Activated T-helper 1 cell treated with anti-CD3 and anti-CD28 coated beads, Interleukin-12 subunit alpha, Interleukin-12 subunit beta, Interleukin-2, Interleukin-4 antibody, amounts not matched to agents 30 ng/mL and 10 ng/mL and 1 ng/mL, durations not matched to agents 14 hours and 24 hours and 36 hours (primary cell): Measurements from ENCODE around the gene C19orf73. TPM values are rescaled to one million over a fixed set of nuclear protein-coding genes. Genes with fewer than 3 reads are reported as not detected.
A peak's percentile ranks its signal among the peaks of the same experiment; 100 is the strongest.

Experiments used
- DNase-seq: peaks from one replicate; pipeline ENCODE4 v3.0.0; 2021; ENCODE audit warnings: low spot score
- H3K27ac Mint-ChIP-seq: one replicate; pipeline ENCODE4 v1.8.0; 2021; ENCODE audit warnings: mild to moderate bottlenecking, mixed read lengths
- H3K27me3 Mint-ChIP-seq: one replicate; pipeline ENCODE4 v1.8.0; 2022; ENCODE audit warnings: mild to moderate bottlenecking, moderate library complexity, mixed read lengths; ENCODE audit not compliant: insufficient read depth
- H3K36me3 Mint-ChIP-seq: one replicate; pipeline ENCODE4 v1.8.0; 2021; ENCODE audit warnings: low read depth, mixed read lengths
- H3K4me1 Mint-ChIP-seq: one replicate; pipeline ENCODE4 v1.8.0; 2021; ENCODE audit warnings: low read depth, mixed read lengths
- H3K4me3 Mint-ChIP-seq: one replicate; pipeline ENCODE4 v1.8.0; 2021; ENCODE audit warnings: mild to moderate bottlenecking, moderate library complexity, mixed read lengths
- H3K9me3 Mint-ChIP-seq: one replicate; pipeline ENCODE4 v1.8.0; 2021; ENCODE audit warnings: mixed read lengths
- intact Hi-C: fragments of 100-400 bp; cut with micrococcal nuclease; formaldehyde crosslinking; loops from one replicate; pipeline ENCODE4 v1.15.1; 2024
- total RNA-seq: library from RNA; stranded (reverse); gene quantifications from 2 replicates; pipeline ENCODE4 v1.2.3, GENCODE V29; 2022

The C19orf73 gene
- total RNA-seq, 1 donor from 2014 or later = 2.6 TPM

- Mint-ChIP-seq H3K27me3 (peaks cover 42% of the 10 kb centered on the region), H3K27ac (no peak overlapping the region), H3K4me3 (peak overlapping the region; percentile 42), H3K9me3 (no peaks in the 10 kb centered on the region), H3K4me1 (peaks cover 10% of the 10 kb centered on the region), H3K36me3 (peaks cover 3% of the 10 kb centered on the region)
- no peak for DNase-seq
- intact Hi-C loops = no loop called here
Observed at GRCh38 chr19:49073514-49074378, 45.2 kb downstream of the C19orf73 start.

GRCh38 chr19:49071860-49072547 is 46.9 kb downstream of the C19orf73 start:
- Mint-ChIP-seq H3K4me1 (peaks cover 10% of the 10 kb centered on the region), H3K4me3 (no peak overlapping the region), H3K9me3 (no peaks in the 10 kb centered on the region), H3K27ac (no peak overlapping the region), H3K27me3 (peaks cover 56% of the 10 kb centered on the region), H3K36me3 (peaks cover 3% of the 10 kb centered on the region)
- no peak for DNase-seq
- intact Hi-C loops = no loop called here

GRCh38 chr19:49070416-49070815 is 48.5 kb downstream of the C19orf73 start:
- H3K36me3 Mint-ChIP-seq = peaks cover 3% of the 10 kb centered on the region
- H3K27me3 Mint-ChIP-seq = peaks cover 71% of the 10 kb centered on the region
- H3K4me1 Mint-ChIP-seq = peaks cover 10% of the 10 kb centered on the region
- no peak overlapping the region for H3K4me3 Mint-ChIP-seq
- peak overlapping the region; percentile 45 for H3K27ac Mint-ChIP-seq
- intact Hi-C loops = no loop called here
- H3K9me3 Mint-ChIP-seq = no peaks in the 10 kb centered on the region
- no peak for DNase-seq

- no peak overlapping the region for H3K4me3 Mint-ChIP-seq
- H3K36me3 Mint-ChIP-seq = peaks cover 3% of the 10 kb centered on the region
- H3K27ac Mint-ChIP-seq = no peak overlapping the region
- peaks cover 75% of the 10 kb centered on the region for H3K27me3 Mint-ChIP-seq
- no peak for DNase-seq
- H3K9me3 Mint-ChIP-seq = no peaks in the 10 kb centered on the region
- intact Hi-C loops = no loop called here
- H3K4me1 Mint-ChIP-seq = peaks cover 10% of the 10 kb centered on the region
Observed at GRCh38 chr19:49069026-49069425, 49.9 kb downstream of the C19orf73 start.

Other genes with a start within 250 kb of the C19orf73 start
- 53.1 and 53.7 TPM in 2 replicates for gene PPP1R15A, start 246.7 kb downstream of the C19orf73 start, total RNA-seq
- not detected in 2 replicates for gene TULP2, start 220.4 kb downstream of the C19orf73 start, total RNA-seq
- 117 and 122 TPM in 2 replicates for gene NUCB1, start 218.8 kb downstream of the C19orf73 start, total RNA-seq
- gene DHDH, start 185.4 kb downstream of the C19orf73 start, total RNA-seq = not detected in 2 replicates
- 292 and 295 TPM in 2 replicates for gene BAX, start 164.3 kb downstream of the C19orf73 start, total RNA-seq
- 651 and 662 TPM in 2 replicates for gene FTL, start 153.8 kb downstream of the C19orf73 start, total RNA-seq
- gene GYS1, start 125.8 kb downstream of the C19orf73 start, total RNA-seq = 71.2 and 77.1 TPM in 2 replicates
- gene RUVBL2, start 125.3 kb downstream of the C19orf73 start, total RNA-seq = 172 and 175 TPM in 2 replicates
- not detected in 2 replicates for gene LHB, start 102.1 kb downstream of the C19orf73 start, total RNA-seq
- not detected in 2 replicates for gene CGB3, start 94.8 kb downstream of the C19orf73 start, total RNA-seq
- not detected in 2 replicates for gene CGB2, start 87.3 kb downstream of the C19orf73 start, total RNA-seq
- gene CGB1, start 82.2 kb downstream of the C19orf73 start, total RNA-seq = not detected in 2 replicates
- gene CGB5, start 75.3 kb downstream of the C19orf73 start, total RNA-seq = not detected in 2 replicates
- gene CGB8, start 70.0 kb downstream of the C19orf73 start, total RNA-seq = not detected in 2 replicates
- not detected in 2 replicates for gene CGB7, start 61.4 kb downstream of the C19orf73 start, total RNA-seq
- not detected in 2 replicates for gene NTF4, start 54.3 kb downstream of the C19orf73 start, total RNA-seq
- gene KCNA7, start 46.4 kb downstream of the C19orf73 start, total RNA-seq = not detected in 2 replicates
- 259 and 272 TPM in 2 replicates for gene SNRNP70, start 33.7 kb downstream of the C19orf73 start, total RNA-seq
- gene LIN7B, start 4.8 kb downstream of the C19orf73 start, total RNA-seq = 4.9 and 7.8 TPM in 2 replicates
- gene PPFIA3, start 401 bp upstream of the C19orf73 start, total RNA-seq = 5.0 TPM in 2 replicates
- gene HRC, start 36.3 kb upstream of the C19orf73 start, total RNA-seq = not detected in 2 replicates
- gene TRPM4, start 38.6 kb upstream of the C19orf73 start, total RNA-seq = 1.4 and 2.0 TPM in 2 replicates
- 0.44 and 1.5 TPM in 2 replicates for gene SLC6A16, start 206.0 kb upstream of the C19orf73 start, total RNA-seq
- 129 and 138 TPM in 2 replicates for gene CD37, start 216.3 kb upstream of the C19orf73 start, total RNA-seq
- gene TEAD2, start 243.3 kb upstream of the C19orf73 start, total RNA-seq = not detected in 2 replicates
- not detected in 2 replicates for gene DKKL1, start 244.7 kb upstream of the C19orf73 start, total RNA-seq